GM12878 (cell line): ENCODE results near the gene CREB5. TPM values are rescaled to one million over a fixed set of nuclear protein-coding genes. Genes with fewer than 3 reads are reported as not detected.
A peak's percentile ranks its signal among the peaks of the same experiment; 100 is the strongest.

Source experiments
- ATAC-seq: fragments of 200-7000 bp; cut with Tn5 transposase; 3 replicates; pipeline ENCODE4 v1.9.1; 2020; ENCODE audit warnings: mild to moderate bottlenecking, moderate library complexity
- BruUV-seq: library from RNA; stranded (reverse); fragments of 400-500 nt; replicated peaks from 2 replicates; lab custom pipeline; 2021; lab: Mats Ljungman, UMichigan
- CTCF ChIA-PET: fragments of 300-600 bp; sonication (Branson Sonifier 250); formaldehyde crosslinking; extraction: SDS; loops from one replicate; lab custom pipeline; 2021; ENCODE audit warnings: inconsistent platforms; lab: Yijun Ruan, JAX
- POLR2A ChIA-PET: fragments of 350-600 bp; formaldehyde crosslinking; extraction: SDS; loops from one replicate; lab custom pipeline; 2021; ENCODE audit warnings: inconsistent platforms; lab: Charles Lee
- RAD21 ChIA-PET: fragments of 300-600 bp; sonication (Branson Sonifier 250); formaldehyde crosslinking; loops from one replicate; lab custom pipeline; 2023; ENCODE audit warnings: antibody characterized with exemption; ENCODE audit not compliant: unreplicated experiment; lab: Charles Lee
- SMC1A ChIA-PET: fragments of 300-600 bp; sonication (Branson Sonifier 250); formaldehyde crosslinking; loops from one replicate; lab custom pipeline; 2023; ENCODE audit not compliant: unreplicated experiment, uncharacterized antibody; lab: Charles Lee
- DNase-seq: peaks from one replicate; pipeline ENCODE4 v3.0.0-alpha.2; 2011; ENCODE audit warnings: low read depth, low spot score
- FAIRE-seq: peaks from 3 replicates; lab custom pipeline; 2011; peaks lifted over from hg19 to GRCh38; lab: Jason Lieb, UNC
- H2AFZ ChIP-seq: 2 replicates; pipeline ENCODE4 v1.6.0; 2011; ENCODE audit warnings: low read depth, low read length, control low read depth; ENCODE audit not compliant: control insufficient read depth
- H3K27ac ChIP-seq: 2 replicates; pipeline ENCODE4 v1.5.1; 2011; ENCODE audit warnings: control low read depth; ENCODE audit not compliant: control insufficient read depth, insufficient read depth
- H3K27me3 ChIP-seq, 2 experiments: replicated peaks in 1 of 2; 2 replicates each; pipeline versions ENCODE4 v1.6.0 to v1.6.1; 2011; ENCODE audit warnings: low read length in 1 of 2; ENCODE audit not compliant: control insufficient read depth in 2 of 2, insufficient read depth in 2 of 2
- H3K36me3 ChIP-seq, 2 experiments: 2 replicates each; pipeline ENCODE4 v1.5.1; 2011; ENCODE audit warnings: low read length in 1 of 2; ENCODE audit not compliant: control insufficient read depth in 2 of 2, insufficient read depth in 2 of 2
- H3K4me1 ChIP-seq: 2 replicates; pipeline ENCODE4 v1.6.1; 2011; ENCODE audit warnings: mild to moderate bottlenecking, low read length, moderate library complexity, mixed read lengths; ENCODE audit not compliant: control insufficient read depth, insufficient read depth
- H3K4me2 ChIP-seq: 2 replicates; pipeline ENCODE4 v1.6.0; 2011; ENCODE audit warnings: control low read depth; ENCODE audit not compliant: control insufficient read depth, insufficient read depth
- H3K4me3 ChIP-seq: fragments of 200-600 bp; sonication (generic); 2 replicates; pipeline ENCODE4 v1.5.1; 2016
- H3K79me2 ChIP-seq: 2 replicates; pipeline ENCODE4 v1.6.0; 2011; ENCODE audit warnings: low read length; ENCODE audit not compliant: control insufficient read depth, insufficient read depth
- H3K9ac ChIP-seq: 2 replicates; pipeline ENCODE4 v1.8.0; 2011; ENCODE audit warnings: low read length, control low read depth, mixed read lengths; ENCODE audit not compliant: control insufficient read depth, insufficient read depth
- H3K9me3 ChIP-seq: replicated peaks from 3 replicates; pipeline ENCODE4 v1.5.1; 2011; ENCODE audit warnings: mild to moderate bottlenecking, low read length; ENCODE audit not compliant: control insufficient read depth, insufficient read depth
- H4K20me1 ChIP-seq: 2 replicates; pipeline ENCODE4 v1.6.0; 2011; ENCODE audit not compliant: control insufficient read depth, insufficient read depth
- BCL11A ChIP-seq: IDR thresholded peaks from 2 replicates; pipeline ENCODE4 v1.6.1; 2011; ENCODE audit warnings: low read depth, low read length
- CBX3 ChIP-seq: fragments of 200-600 bp; sonication (generic); IDR thresholded peaks from 2 replicates; pipeline ENCODE4 v1.6.1; 2016; ENCODE audit warnings: low read depth, borderline replicate concordance
- CEBPB ChIP-seq, 2 experiments: fragments of 150-350 bp in 1 of 2; IDR thresholded peaks; 2 replicates each; pipeline ENCODE4 v1.6.1; 2012 to 2014; ENCODE audit warnings: low read depth in 2 of 2, low read length in 2 of 2, borderline replicate concordance in 1 of 2, inconsistent platforms in 1 of 2
- CREM ChIP-seq: IDR thresholded peaks from 2 replicates; pipeline ENCODE4 v1.6.1; 2014; ENCODE audit warnings: antibody characterized with exemption, low read depth
- DPF2 ChIP-seq: fragments of 450-650 bp; IDR thresholded peaks from 2 replicates; pipeline ENCODE4 v1.6.1; 2017; ENCODE audit warnings: mild to moderate bottlenecking
- EP300 ChIP-seq, 2 experiments: fragments of 150-350 bp in 1 of 2; IDR thresholded peaks; 2 replicates each; pipeline ENCODE4 v1.6.1; 2011 to 2012; ENCODE audit warnings: low read depth in 2 of 2, low read length in 2 of 2, borderline replicate concordance in 1 of 2, improper control_type of control experiment in 1 of 2, inconsistent platforms in 1 of 2; ENCODE audit not compliant: control insufficient read depth in 1 of 2
- ETV6 ChIP-seq, 2 experiments: fragments of 450-650 bp in 1 of 2; IDR thresholded peaks in 1 of 2; conservative IDR thresholded peaks in 1 of 2; 2 replicates each; pipeline ENCODE4 v1.6.1; 2014; ENCODE audit warnings: antibody characterized with exemption in 1 of 2, borderline replicate concordance in 1 of 2, low read depth in 1 of 2, mild to moderate bottlenecking in 1 of 2, moderate library complexity in 1 of 2
- FOXM1 ChIP-seq: IDR thresholded peaks from 2 replicates; pipeline ENCODE4 v1.6.1; 2012; ENCODE audit warnings: low read depth, mild to moderate bottlenecking, inconsistent platforms, low read length, moderate library complexity
- HDAC6 ChIP-seq: fragments of 200-600 bp; sonication (generic); IDR thresholded peaks from one replicate; pipeline ENCODE4 v1.8.0; 2017; ENCODE audit warnings: antibody characterized with exemption; ENCODE audit not compliant: unreplicated experiment
- IKZF1 ChIP-seq: fragments of 450-650 bp; conservative IDR thresholded peaks from 2 replicates; pipeline ENCODE4 v1.6.1; 2017; ENCODE audit warnings: antibody characterized with exemption, mild to moderate bottlenecking
- IKZF2 ChIP-seq, 2 experiments: fragments of 450-650 bp; IDR thresholded peaks; 2 replicates each; pipeline ENCODE4 v1.6.1; 2017; ENCODE audit warnings: mild to moderate bottlenecking in 2 of 2, moderate library complexity in 2 of 2
- IRF4 ChIP-seq: IDR thresholded peaks from 2 replicates; pipeline ENCODE4 v1.6.1; 2011; ENCODE audit warnings: low read depth, low read length
- JUNB ChIP-seq: IDR thresholded peaks from 2 replicates; pipeline ENCODE4 v1.6.1; 2016; ENCODE audit warnings: antibody characterized with exemption, mild to moderate bottlenecking
- NBN ChIP-seq: fragments of 450-650 bp; IDR thresholded peaks from 2 replicates; pipeline ENCODE4 v1.6.1; 2016
- SPI1 ChIP-seq: IDR thresholded peaks from 2 replicates; pipeline ENCODE4 v1.6.1; 2011; ENCODE audit warnings: low read depth, mild to moderate bottlenecking, low read length, moderate library complexity, borderline replicate concordance; ENCODE audit not compliant: insufficient read depth
- TCF12 ChIP-seq: IDR thresholded peaks from 2 replicates; pipeline ENCODE4 v1.6.1; 2011; ENCODE audit warnings: low read depth, mild to moderate bottlenecking, low read length
- ZNF217 ChIP-seq: fragments of 450-650 bp; IDR thresholded peaks from 2 replicates; pipeline ENCODE4 v1.6.1; 2017; ENCODE audit warnings: antibody characterized with exemption, mild to moderate bottlenecking
- ZNF384 ChIP-seq: IDR thresholded peaks from 2 replicates; pipeline ENCODE4 v1.6.1; 2012; ENCODE audit warnings: low read depth, mild to moderate bottlenecking, low read length, improper control_type of control experiment, borderline replicate concordance
- WGBS: methylation state at CpG from one replicate; pipeline ENCODE4 v1.1.6; 2016; ENCODE audit warnings: low lambda C conversion rate; ENCODE audit not compliant: insufficient replicate concordance, insufficient coverage; ENCODE audit errors: missing lambda C conversion rate; 5-methylcytosine and 5-hydroxymethylcytosine counted together
- in situ Hi-C: fragments of 300-500 bp; cut with MboI; formaldehyde crosslinking; loops from 9 replicates; pipeline ENCODE4 v1.14.3; 2018; ENCODE audit warnings: mixed read lengths
- intact Hi-C: fragments of 100-400 bp; cut with micrococcal nuclease; formaldehyde crosslinking; loops from one replicate; pipeline ENCODE4 v1.14.2; 2022; ENCODE audit not compliant: unreplicated experiment
- polyA plus RNA-seq, 11 experiments: library from polyadenylated mRNA; depleted of rRNA in 4 of 11; unstranded in 6 of 11; stranded (reverse) in 5 of 11; fragments of >200 nt; fragmentation: Nextera tagmentation in 4 of 11; fragmentation: Illumina TruSeq in 1 of 11; extraction: Ambion mirVana in 4 of 11; extraction: Trizol in 1 of 11; gene quantifications; 1 replicate in 1 of 11; 2 replicates in 10 of 11; pipeline versions ENCODE4 v1.2.1 to v1.2.3, GENCODE V29; 2011 to 2016; ENCODE audit warnings: inconsistent platforms in 2 of 11, missing spikeins in 2 of 11, low read depth in 1 of 11
- total RNA-seq, 4 experiments: library from RNA; depleted of rRNA in 3 of 4; stranded (reverse); fragments of >200 nt in 3 of 4; fragmentation: Illumina TruSeq in 1 of 4; extraction: Trizol in 1 of 4; gene quantifications; 2 replicates each; pipeline versions ENCODE4 v1.2.1 to v1.2.3, GENCODE V29; 2013 to 2021
- TF ChIP-seq, protein P1 (sequence below): IDR thresholded peaks from 2 replicates; pipeline ENCODE4 v1.6.1; 2012; ENCODE audit warnings: low read length, inconsistent platforms
- TF ChIP-seq, protein P2 (sequence below): IDR thresholded peaks from 2 replicates; pipeline ENCODE4 v1.6.1; 2011; ENCODE audit warnings: mild to moderate bottlenecking, low read depth, low read length, moderate library complexity; ENCODE audit not compliant: insufficient replicate concordance

Gene CREB5
- total and polyA plus RNA-seq, 10 of the 15 experiments (the other 5 are each of a cell fraction or from before 2014, with no cell fraction given): 12.9 to 74.1 (median 53.0) TPM

DNA sequence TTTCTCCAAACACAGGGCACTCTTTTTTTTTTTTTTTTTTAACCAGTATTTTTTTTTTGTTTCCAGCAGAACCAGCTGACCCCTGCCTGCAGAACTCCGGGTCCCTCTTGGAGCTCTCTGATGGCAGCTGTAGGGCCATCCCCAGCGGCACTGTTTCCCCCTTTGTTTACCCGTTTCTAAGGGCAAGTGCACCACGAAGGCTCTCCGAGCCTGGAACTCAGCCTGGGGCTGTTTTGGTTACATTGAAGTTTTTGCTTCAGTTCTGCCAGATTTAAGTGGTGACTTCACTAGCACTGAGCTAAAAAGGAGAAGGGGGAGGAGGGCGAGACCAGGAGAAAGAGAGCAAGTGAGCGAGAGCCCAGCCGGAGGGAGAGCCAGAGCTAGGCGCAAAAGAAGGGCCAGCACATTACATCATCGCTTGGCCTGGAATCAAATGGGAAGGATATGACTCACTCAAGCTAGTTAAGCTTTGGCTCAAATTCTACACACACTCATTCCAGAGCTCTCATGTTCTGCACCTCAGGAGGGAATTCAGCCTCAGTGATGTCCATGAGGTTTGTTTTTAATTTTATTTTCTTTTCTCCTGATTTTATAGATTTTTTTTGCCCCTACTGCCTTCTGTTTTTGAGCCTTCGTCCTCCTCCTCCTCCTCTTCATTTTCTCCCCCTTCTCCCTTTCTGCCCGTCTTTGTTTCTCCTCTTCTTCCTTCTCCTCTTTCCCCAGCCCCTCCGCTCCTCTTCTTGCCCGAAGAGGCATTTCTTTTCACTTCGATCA is 273.5 kb downstream of the CREB5 start:
- Histone ChIP-seq H3K9me3 (no peaks in the 10 kb centered on the region), H2AFZ (peak overlapping the region; percentile 5; the same call in 1 of the 2 replicates), H3K79me2 (no peaks in the 10 kb centered on the region), H3K4me1 (peaks cover 19% of the 10 kb centered on the region), H4K20me1 (no peaks in the 10 kb centered on the region), H3K4me3 (peak overlapping the region; percentile 36), H3K27ac (no peak overlapping the region; the same call in 1 of the 2 replicates), H3K36me3 (peaks cover 0 to 8% of the 10 kb centered on the region in 2 experiments; a peak in 2 of 4 replicates), H3K9ac (no peak overlapping the region), H3K27me3 (no peaks in the 10 kb centered on the region), H3K4me2 (peak overlapping the region; percentile 81)
- ChIA-PET SMC1A (interaction anchor here (0.7 to 3.1 kb wide), 25 partner anchors 9 to 323 kb away, joined by 3 to 19 read pairs (median 4); no protein-coding TSS in a partner anchor), RAD21 (interaction anchor here (0.6 to 4.5 kb wide), 15 partner anchors 10 to 275 kb away, joined by 3 to 36 read pairs (median 4); no protein-coding TSS in a partner anchor), POLR2A (interaction anchor here (0.6 to 1.4 kb wide), 10 partner anchors 9 to 176 kb away, joined by 3 to 6 read pairs (median 4); no protein-coding TSS in a partner anchor), CTCF (interaction anchor here (0.6 to 1.8 kb wide), 10 partner anchors 10 to 168 kb away, joined by 3 to 13 read pairs (median 4); no protein-coding TSS in a partner anchor)
- WGBS: 35% methylated on average over 15 of the region's 15 CpGs
- peak; percentile 78 for ATAC-seq
- peak; percentile 59 for FAIRE-seq
- BruUV-seq: no TSS peak
- intact Hi-C loops (loop anchor here (1.0 to 5.0 kb wide), 2 partner anchors 209 to 280 kb away; no protein-coding TSS in a partner anchor), in situ Hi-C loops (no loop called here)
- no peak for DNase-seq
- TF ChIP-seq HDAC6: no peak
- TF ChIP-seq, protein P1, sequence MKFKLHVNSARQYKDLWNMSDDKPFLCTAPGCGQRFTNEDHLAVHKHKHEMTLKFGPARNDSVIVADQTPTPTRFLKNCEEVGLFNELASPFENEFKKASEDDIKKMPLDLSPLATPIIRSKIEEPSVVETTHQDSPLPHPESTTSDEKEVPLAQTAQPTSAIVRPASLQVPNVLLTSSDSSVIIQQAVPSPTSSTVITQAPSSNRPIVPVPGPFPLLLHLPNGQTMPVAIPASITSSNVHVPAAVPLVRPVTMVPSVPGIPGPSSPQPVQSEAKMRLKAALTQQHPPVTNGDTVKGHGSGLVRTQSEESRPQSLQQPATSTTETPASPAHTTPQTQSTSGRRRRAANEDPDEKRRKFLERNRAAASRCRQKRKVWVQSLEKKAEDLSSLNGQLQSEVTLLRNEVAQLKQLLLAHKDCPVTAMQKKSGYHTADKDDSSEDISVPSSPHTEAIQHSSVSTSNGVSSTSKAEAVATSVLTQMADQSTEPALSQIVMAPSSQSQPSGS: peak; percentile 86
- TF ChIP-seq TCF12: no peak
- TF ChIP-seq DPF2: peak; percentile 19; the same call in 1 of the 2 replicates
- TF ChIP-seq CREM: peak; percentile 32; the same call in 1 of the 2 replicates
- no peak for TF ChIP-seq CBX3
- TF ChIP-seq ZNF217: no peak
- peak; percentile 32; the same call in 1 of the 2 replicates for TF ChIP-seq SPI1
- TF ChIP-seq, protein P2, sequence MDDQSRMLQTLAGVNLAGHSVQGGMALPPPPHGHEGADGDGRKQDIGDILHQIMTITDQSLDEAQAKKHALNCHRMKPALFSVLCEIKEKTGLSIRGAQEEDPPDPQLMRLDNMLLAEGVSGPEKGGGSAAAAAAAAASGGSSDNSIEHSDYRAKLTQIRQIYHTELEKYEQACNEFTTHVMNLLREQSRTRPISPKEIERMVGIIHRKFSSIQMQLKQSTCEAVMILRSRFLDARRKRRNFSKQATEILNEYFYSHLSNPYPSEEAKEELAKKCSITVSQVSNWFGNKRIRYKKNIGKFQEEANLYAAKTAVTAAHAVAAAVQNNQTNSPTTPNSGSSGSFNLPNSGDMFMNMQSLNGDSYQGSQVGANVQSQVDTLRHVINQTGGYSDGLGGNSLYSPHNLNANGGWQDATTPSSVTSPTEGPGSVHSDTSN: peak; percentile 50
- TF ChIP-seq ZNF384: peak; percentile 82
- peak; percentile 72; the same call in 1 of the 2 replicates for TF ChIP-seq IRF4
- peak; percentile 46 to 56; a peak in 2 of 4 replicates for TF ChIP-seq IKZF2 (IDR thresholded peaks at IDR 0.05)
- TF ChIP-seq IKZF1: peak; percentile 25; the same call in 1 of the 2 replicates
- TF ChIP-seq NBN: peak; percentile 28
- peak; percentile 35; the same call in 1 of the 2 replicates for TF ChIP-seq BCL11A
- peak; percentile 59 for TF ChIP-seq FOXM1
- 0 out of 4 replicates have a peak, but pooled peaks of 1 of the 2 experiments have one; percentile 29 for TF ChIP-seq ETV6 (conservative IDR thresholded peaks at IDR 0.05 in 1 of 2, IDR thresholded peaks at IDR 0.05 in 1 of 2; ENCODE audit: borderline replicate concordance in 1 of 2, low read depth in 1 of 2)
- TF ChIP-seq EP300 (IDR thresholded peaks at IDR 0.05; ENCODE audit: borderline replicate concordance in 1 of 2, control insufficient read depth in 1 of 2, low read depth in 2 of 2, low read length in 2 of 2): 0 out of 4 replicates have a peak, but pooled peaks of 1 of the 2 experiments have one; percentile 7
- peak; percentile 72 for TF ChIP-seq JUNB
- TF ChIP-seq CEBPB (IDR thresholded peaks at IDR 0.05; ENCODE audit: borderline replicate concordance in 1 of 2, low read depth in 2 of 2, low read length in 2 of 2): peak in 1 of 2 experiments; percentile 4; a peak in 1 of 4 replicates
